WTC11 (cell line): Measurements from ENCODE around the gene TCF21. TPM values are rescaled to one million over a fixed set of nuclear protein-coding genes. Genes with fewer than 3 reads are reported as not detected.

Experiments
- ATAC-seq: fragments of 200-7000 bp; cut with Tn5 transposase; 2 replicates; pipeline ENCODE4 v1.10.0; 2021; ENCODE audit warnings: mild to moderate bottlenecking, moderate library complexity
- CTCF ChIA-PET: fragments of 300-600 bp; sonication (Branson Sonifier 250); formaldehyde crosslinking; loops from one replicate; lab custom pipeline; 2021; ENCODE audit warnings: antibody characterized with exemption; lab: Charles Lee
- POLR2A ChIA-PET: fragments of 350-600 bp; sonication (Branson Sonifier 250); formaldehyde crosslinking; loops from one replicate; lab custom pipeline; 2021; ENCODE audit warnings: antibody characterized with exemption; lab: Charles Lee
- DNase-seq: peaks from one replicate; pipeline ENCODE4 v3.0.0; 2021; ENCODE audit warnings: low spot score
- H3K27ac Mint-ChIP-seq: 2 replicates; pipeline ENCODE4 v1.8.0; 2021; ENCODE audit warnings: mixed read lengths
- H3K27me3 Mint-ChIP-seq: 2 replicates; pipeline ENCODE4 v1.8.0; 2021; ENCODE audit warnings: low read depth, mild to moderate bottlenecking, moderate library complexity, mixed read lengths
- H3K36me3 Mint-ChIP-seq: 2 replicates; pipeline ENCODE4 v1.8.0; 2021; ENCODE audit warnings: mixed read lengths
- H3K4me1 Mint-ChIP-seq: 2 replicates; pipeline ENCODE4 v1.8.0; 2022; ENCODE audit warnings: mixed read lengths
- H3K4me3 Mint-ChIP-seq: 2 replicates; pipeline ENCODE4 v1.8.0; 2021; ENCODE audit warnings: mild to moderate bottlenecking, moderate library complexity, mixed read lengths
- H3K9me3 Mint-ChIP-seq: 2 replicates; pipeline ENCODE4 v1.8.0; 2021; ENCODE audit warnings: mixed read lengths
- AR ChIP-seq: fragments of 250-450 bp; sonication (Bioruptor Pico); IDR thresholded peaks from 2 replicates; pipeline ENCODE4 v1.9.0; 2021; ENCODE audit warnings: mild to moderate bottlenecking
- CREB1 ChIP-seq: sonication (generic); formaldehyde crosslinking; IDR thresholded peaks from 2 replicates; pipeline ENCODE4 v1.8.0; 2023; ENCODE audit warnings: mild to moderate bottlenecking, missing genetic modification reagents
- CREM ChIP-seq: sonication (generic); formaldehyde crosslinking; IDR thresholded peaks from 2 replicates; pipeline ENCODE4 v1.8.1; 2022; ENCODE audit warnings: mild to moderate bottlenecking, missing genetic modification reagents, moderate library complexity
- ETV6 ChIP-seq: sonication (generic); formaldehyde crosslinking; IDR thresholded peaks from 2 replicates; pipeline ENCODE4 v1.8.1; 2022; ENCODE audit warnings: mild to moderate bottlenecking, missing genetic modification reagents
- FOXJ3 ChIP-seq: sonication (generic); formaldehyde crosslinking; IDR thresholded peaks from 2 replicates; pipeline ENCODE4 v1.9.0; 2021; ENCODE audit warnings: missing genetic modification reagents, mild to moderate bottlenecking, borderline replicate concordance
- IRF2 ChIP-seq: sonication (generic); formaldehyde crosslinking; IDR thresholded peaks from 2 replicates; pipeline ENCODE4 v1.8.0; 2022; ENCODE audit warnings: low read depth, missing genetic modification reagents, borderline replicate concordance
- MLX ChIP-seq: sonication (generic); formaldehyde crosslinking; IDR thresholded peaks from 2 replicates; pipeline ENCODE4 v1.8.1; 2023; ENCODE audit warnings: mild to moderate bottlenecking, missing genetic modification reagents, moderate library complexity
- NR3C1 ChIP-seq: sonication (generic); formaldehyde crosslinking; conservative IDR thresholded peaks from 2 replicates; pipeline ENCODE4 v1.8.1; 2023; ENCODE audit warnings: low read depth, mild to moderate bottlenecking, missing genetic modification reagents
- PREB ChIP-seq: sonication (generic); formaldehyde crosslinking; IDR thresholded peaks from 2 replicates; pipeline ENCODE4 v1.8.1; 2022; ENCODE audit warnings: mild to moderate bottlenecking, missing genetic modification reagents, moderate library complexity, borderline replicate concordance
- RORB ChIP-seq: fragments of 250-450 bp; sonication (Bioruptor Pico); IDR thresholded peaks from 2 replicates; pipeline ENCODE4 v1.9.0; 2021; ENCODE audit warnings: mild to moderate bottlenecking
- SOX15 ChIP-seq: fragments of 250-450 bp; sonication (Bioruptor Pico); IDR thresholded peaks from 2 replicates; pipeline ENCODE4 v1.9.0; 2021; ENCODE audit warnings: mild to moderate bottlenecking
- SP1 ChIP-seq: sonication (generic); formaldehyde crosslinking; conservative IDR thresholded peaks from 2 replicates; pipeline ENCODE4 v1.8.1; 2022; ENCODE audit warnings: missing genetic modification reagents
- TEAD4 ChIP-seq: sonication (generic); formaldehyde crosslinking; IDR thresholded peaks from 2 replicates; pipeline ENCODE4 v1.8.0; 2022; ENCODE audit warnings: mild to moderate bottlenecking, missing genetic modification reagents
- TP53 ChIP-seq: sonication (generic); formaldehyde crosslinking; IDR thresholded peaks from 2 replicates; pipeline ENCODE4 v1.8.1; 2023; ENCODE audit warnings: mild to moderate bottlenecking, missing genetic modification reagents
- ZBTB21 ChIP-seq: sonication (generic); formaldehyde crosslinking; IDR thresholded peaks from 2 replicates; pipeline ENCODE4 v1.8.1; 2023; ENCODE audit warnings: mild to moderate bottlenecking, missing genetic modification reagents, borderline replicate concordance
- ZNF232 ChIP-seq: sonication (generic); formaldehyde crosslinking; IDR thresholded peaks from 2 replicates; pipeline ENCODE4 v1.8.0; 2022; ENCODE audit warnings: mild to moderate bottlenecking, missing genetic modification reagents
- ZNF396 ChIP-seq: fragments of 250-450 bp; sonication (Bioruptor Pico); IDR thresholded peaks from 2 replicates; pipeline ENCODE4 v1.8.0; 2021; ENCODE audit warnings: mild to moderate bottlenecking, moderate library complexity, borderline replicate concordance
- total RNA-seq: library from RNA; stranded (reverse); gene quantifications from 3 replicates; pipeline ENCODE4 v1.2.3, GENCODE V29; 2021
- TF ChIP-seq, protein P1 (sequence below): fragments of 250-450 bp; sonication (Bioruptor Pico); IDR thresholded peaks from 2 replicates; pipeline ENCODE4 v1.9.0; 2021; ENCODE audit warnings: moderate library complexity, mild to moderate bottlenecking, inconsistent platforms, borderline replicate concordance
- TF ChIP-seq, protein P2 (sequence below): sonication (generic); formaldehyde crosslinking; IDR thresholded peaks from 2 replicates; pipeline ENCODE4 v1.8.1; 2022; ENCODE audit warnings: mild to moderate bottlenecking, moderate library complexity, missing genetic modification reagents
- TF ChIP-seq, protein P3 (sequence below): fragments of 250-450 bp; sonication (Bioruptor Pico); IDR thresholded peaks from 2 replicates; pipeline ENCODE4 v1.9.0; 2021; ENCODE audit warnings: mild to moderate bottlenecking

The TCF21 gene
- total RNA-seq, 1 experiment from 2014 or later = 0.22 TPM

GRCh38 chr6:133890711-133891148, 1.8 kb downstream of the TCF21 start:
- ChIA-PET POLR2A (interaction anchor here (0.6 kb wide), 1 partner anchor 34 kb away, joined by 3 read pairs; no protein-coding TSS in a partner anchor), CTCF (interaction anchor here (0.7 to 3.4 kb wide), 7 partner anchors 26 to 321 kb away, joined by 3 to 24 read pairs (median 4); no protein-coding TSS in a partner anchor)
- no peak overlapping the region for H3K27ac Mint-ChIP-seq
- no peak for ATAC-seq
- no peaks in the 10 kb centered on the region for H3K9me3 Mint-ChIP-seq
- peaks cover 45% of the 10 kb centered on the region for H3K4me1 Mint-ChIP-seq
- TF ChIP-seq RORB (CRISPR knock-in tag) = no peak
- TF ChIP-seq TP53 (CRISPR knock-in tag) = no peak
- no peak for TF ChIP-seq ETV6 (CRISPR knock-in tag)
- TF ChIP-seq ZBTB21 (CRISPR knock-in tag) = no peak
- TF ChIP-seq ZNF396 (CRISPR knock-in tag) = no peak
- no peak for TF ChIP-seq IRF2 (CRISPR knock-in tag)
- no peak for TF ChIP-seq CREM
- TF ChIP-seq ZNF232 (CRISPR knock-in tag) = no peak
- H3K27me3 Mint-ChIP-seq = peaks cover 100% of the 10 kb centered on the region
- DNase-seq = no peak
- peak overlapping the region; percentile 70 for H3K4me3 Mint-ChIP-seq
- H3K36me3 Mint-ChIP-seq = no peaks in the 10 kb centered on the region

- peaks cover 49% of the 10 kb centered on the region for H3K4me1 Mint-ChIP-seq
- peaks cover 100% of the 10 kb centered on the region for H3K27me3 Mint-ChIP-seq
- ChIA-PET CTCF (interaction anchor here (0.7 to 3.4 kb wide), 7 partner anchors 25 to 322 kb away, joined by 3 to 24 read pairs (median 4); no protein-coding TSS in a partner anchor), POLR2A (interaction anchor here (0.6 kb wide), 1 partner anchor 33 kb away, joined by 3 read pairs; no protein-coding TSS in a partner anchor)
- no peaks in the 10 kb centered on the region for H3K36me3 Mint-ChIP-seq
- DNase-seq = peak; percentile 64
- H3K4me3 Mint-ChIP-seq = peak overlapping the region; percentile 70
- peak; percentile 12 for ATAC-seq
- H3K27ac Mint-ChIP-seq = no peak overlapping the region
- no peaks in the 10 kb centered on the region for H3K9me3 Mint-ChIP-seq
- TF ChIP-seq, protein P1, sequence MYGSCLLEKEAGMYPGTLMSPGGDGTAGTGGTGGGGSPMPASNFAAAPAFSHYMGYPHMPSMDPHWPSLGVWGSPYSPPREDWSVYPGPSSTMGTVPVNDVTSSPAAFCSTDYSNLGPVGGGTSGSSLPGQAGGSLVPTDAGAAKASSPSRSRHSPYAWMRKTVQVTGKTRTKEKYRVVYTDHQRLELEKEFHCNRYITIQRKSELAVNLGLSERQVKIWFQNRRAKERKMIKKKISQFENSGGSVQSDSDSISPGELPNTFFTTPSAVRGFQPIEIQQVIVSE (CRISPR knock-in tag) = no peak
- TF ChIP-seq, protein P2, sequence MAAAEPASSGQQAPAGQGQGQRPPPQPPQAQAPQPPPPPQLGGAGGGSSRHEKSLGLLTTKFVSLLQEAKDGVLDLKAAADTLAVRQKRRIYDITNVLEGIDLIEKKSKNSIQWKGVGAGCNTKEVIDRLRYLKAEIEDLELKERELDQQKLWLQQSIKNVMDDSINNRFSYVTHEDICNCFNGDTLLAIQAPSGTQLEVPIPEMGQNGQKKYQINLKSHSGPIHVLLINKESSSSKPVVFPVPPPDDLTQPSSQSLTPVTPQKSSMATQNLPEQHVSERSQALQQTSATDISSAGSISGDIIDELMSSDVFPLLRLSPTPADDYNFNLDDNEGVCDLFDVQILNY (CRISPR knock-in tag) = 0 out of 2 replicates have a peak, but pooled peaks have one; percentile 25
- 0 out of 2 replicates have a peak, but pooled peaks have one; percentile 12 for TF ChIP-seq SP1
These were observed 2.4 kb downstream of the TCF21 start for GRCh38 chr6:133891149-133891926.

- ATAC-seq = no peak
- no peak for DNase-seq
- H3K27me3 Mint-ChIP-seq = peaks cover 100% of the 10 kb centered on the region
- ChIA-PET CTCF (interaction anchor here (1.0 to 2.0 kb wide), 6 partner anchors 25 to 323 kb away, joined by 3 to 15 read pairs (median 4); no protein-coding TSS in a partner anchor), POLR2A (no interaction called here)
- peaks cover 53% of the 10 kb centered on the region for H3K4me1 Mint-ChIP-seq
- H3K27ac Mint-ChIP-seq = no peak overlapping the region
- H3K9me3 Mint-ChIP-seq = no peaks in the 10 kb centered on the region
- H3K36me3 Mint-ChIP-seq = no peaks in the 10 kb centered on the region
- peak overlapping the region; percentile 70 for H3K4me3 Mint-ChIP-seq
- TF ChIP-seq FOXJ3 (CRISPR knock-in tag) (no peak), ETV6 (CRISPR knock-in tag) (no peak), AR (CRISPR knock-in tag) (no peak), MLX (no peak), CREB1 (CRISPR knock-in tag) (no peak), NR3C1 (no peak), PREB (no peak), TEAD4 (CRISPR knock-in tag) (no peak), RORB (CRISPR knock-in tag) (no peak), SOX15 (CRISPR knock-in tag) (no peak)
- TF ChIP-seq, protein P3, sequence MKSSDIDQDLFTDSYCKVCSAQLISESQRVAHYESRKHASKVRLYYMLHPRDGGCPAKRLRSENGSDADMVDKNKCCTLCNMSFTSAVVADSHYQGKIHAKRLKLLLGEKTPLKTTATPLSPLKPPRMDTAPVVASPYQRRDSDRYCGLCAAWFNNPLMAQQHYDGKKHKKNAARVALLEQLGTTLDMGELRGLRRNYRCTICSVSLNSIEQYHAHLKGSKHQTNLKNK = no peak
- TF ChIP-seq, protein P1 (CRISPR knock-in tag) = no peak
These were observed 3.3 kb downstream of the TCF21 start for GRCh38 chr6:133891927-133892812.
